B cell (primary cell): ENCODE data around the gene GTF3C2.

ENCODE experiments used
- CTCF ChIP-seq: fragments of 200-600 bp; IDR thresholded peaks from one replicate; pipeline ENCODE4 v1.8.0; 2022; ENCODE audit warnings: antibody characterized with exemption, mild to moderate bottlenecking
- EZH2 ChIP-seq: IDR thresholded peaks from 2 replicates; pipeline ENCODE4 v1.6.1; 2012; ENCODE audit warnings: borderline replicate concordance, low read depth, mild to moderate bottlenecking, moderate library complexity, low read length; ENCODE audit not compliant: insufficient read depth, poor library complexity, severe bottlenecking

GRCh38 chr2:27376866-27377617 lies 20.5 kb upstream of the GTF3C2 start:
- no peak for TF ChIP-seq CTCF
- no peak for TF ChIP-seq EZH2
